ENCODE results near the gene MKRN2.
A peak's percentile ranks its signal among the peaks of the same experiment; 100 is the strongest.

The MKRN2 gene

DNA sequence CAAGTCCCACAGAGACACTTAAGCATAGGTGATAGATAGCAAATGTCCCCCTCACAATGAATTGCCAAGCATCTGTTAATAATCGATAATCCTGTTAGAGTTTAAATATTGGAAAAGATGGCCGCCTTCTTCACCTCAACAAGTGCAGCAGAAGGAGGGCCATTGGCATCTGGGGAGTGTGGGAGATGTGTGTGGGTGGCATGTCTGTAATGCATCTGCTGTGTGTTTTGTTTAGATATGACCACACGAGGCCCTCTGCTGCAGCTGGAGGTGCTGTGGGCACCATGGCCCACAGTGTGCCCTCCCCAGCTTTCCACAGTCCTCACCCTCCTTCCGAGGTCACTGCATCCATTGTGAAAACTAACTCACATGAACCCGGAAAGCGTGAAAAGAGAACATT, 12.9 kb downstream of the MKRN2 start:
- no peak overlapping the region for H3K4me2 ChIP-seq
- TF ChIP-seq Cebpa-rat (IDR thresholded peaks at IDR 0.05) = no peak
- H4K20me1 ChIP-seq = peaks cover 41% of the 10 kb centered on the region
- no peak overlapping the region for H3K9ac ChIP-seq
- peaks cover 25% of the 10 kb centered on the region for H3K9me3 ChIP-seq
- H3K36me3 ChIP-seq = peaks cover 83% of the 10 kb centered on the region
- H3K4me1 ChIP-seq = no peaks in the 10 kb centered on the region; the same call in 1 of the 2 replicates
- H3K27ac ChIP-seq = no peak overlapping the region
- H3K27me3 ChIP-seq = no peaks in the 10 kb centered on the region
- no peak overlapping the region for H3K4me3 ChIP-seq

DNA sequence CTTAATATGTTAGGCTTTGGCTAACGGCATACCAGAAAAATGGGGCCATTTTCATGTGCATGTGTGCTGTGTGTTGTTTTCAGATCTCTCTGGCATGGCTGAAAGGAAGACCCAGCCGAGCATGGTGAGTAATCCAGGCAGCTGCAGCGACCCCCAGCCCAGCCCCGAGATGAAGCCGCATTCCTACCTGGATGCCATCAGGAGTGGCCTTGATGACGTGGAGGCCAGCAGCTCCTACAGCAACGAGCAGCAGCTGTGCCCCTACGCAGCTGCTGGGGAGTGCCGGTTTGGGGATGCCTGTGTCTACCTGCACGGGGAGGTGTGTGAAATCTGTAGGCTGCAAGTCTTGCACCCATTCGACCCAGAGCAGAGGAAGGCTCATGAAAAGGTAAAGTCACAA, 15.1 kb downstream of the MKRN2 start:
- Histone ChIP-seq H3K9me3 (peaks cover 8% of the 10 kb centered on the region), H3K9ac (no peak overlapping the region)

DNA sequence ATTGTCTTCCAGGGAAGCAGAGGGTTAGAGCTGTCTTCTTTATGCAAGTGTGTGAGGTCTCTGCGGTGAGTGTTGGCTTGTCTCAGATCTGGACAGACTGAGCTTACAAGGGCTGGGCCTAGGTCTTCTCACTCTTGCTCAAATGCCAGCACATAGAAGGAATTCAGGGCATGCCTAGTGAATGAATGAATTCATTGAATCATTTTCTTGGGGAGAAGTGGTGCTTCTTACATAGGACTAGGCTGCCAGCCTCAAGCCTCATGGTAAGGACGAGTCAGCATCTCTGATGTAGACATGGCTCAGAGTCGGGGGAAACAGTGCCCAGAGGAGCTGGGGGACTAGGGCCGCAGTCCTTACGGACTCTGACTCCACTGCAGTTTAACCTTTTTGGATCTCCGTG, 17.2 kb downstream of the MKRN2 start:
- no peaks in the 10 kb centered on the region for H3K27me3 ChIP-seq
- H3K4me1 ChIP-seq = peaks cover 5% of the 10 kb centered on the region
- H3K27ac ChIP-seq = no peak overlapping the region
- peaks cover 17% of the 10 kb centered on the region for H3K9me3 ChIP-seq
- no peak overlapping the region for H3K4me2 ChIP-seq
- no peak overlapping the region for H3K9ac ChIP-seq
- peaks cover 100% of the 10 kb centered on the region for H3K36me3 ChIP-seq
- no peak for TF ChIP-seq Cebpa-rat (IDR thresholded peaks at IDR 0.05)
- peaks cover 24% of the 10 kb centered on the region for H4K20me1 ChIP-seq
- no peak overlapping the region for H3K4me3 ChIP-seq

More for the DNA sequence above, 15.1 kb downstream of the MKRN2 start:
- Histone ChIP-seq H4K20me1 (peaks cover 34% of the 10 kb centered on the region), H3K4me2 (no peak overlapping the region), H3K36me3 (peaks cover 91% of the 10 kb centered on the region), H3K4me1 (no peaks in the 10 kb centered on the region; the same call in 1 of the 2 replicates), H3K27me3 (no peaks in the 10 kb centered on the region), H3K4me3 (no peak overlapping the region), H3K27ac (no peak overlapping the region)
- TF ChIP-seq Cebpa-rat (IDR thresholded peaks at IDR 0.05) = no peak

DNA sequence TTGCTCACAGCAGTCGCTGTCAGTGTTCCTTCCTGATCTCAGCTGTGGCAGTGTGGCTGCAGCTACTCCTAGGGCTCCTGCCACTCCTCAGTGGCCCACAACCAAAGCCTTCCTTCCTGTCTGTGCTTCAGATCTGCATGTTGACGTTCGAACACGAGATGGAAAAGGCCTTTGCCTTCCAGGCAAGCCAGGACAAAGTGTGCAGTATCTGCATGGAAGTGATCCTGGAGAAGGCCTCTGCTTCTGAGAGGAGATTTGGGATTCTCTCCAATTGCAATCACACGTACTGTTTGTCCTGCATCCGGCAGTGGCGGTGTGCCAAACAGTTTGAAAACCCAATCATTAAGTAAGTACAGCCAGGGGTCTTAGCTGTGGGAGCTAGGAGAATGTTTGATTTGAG, 17.8 kb downstream of the MKRN2 start:
- H3K4me2 ChIP-seq = no peak overlapping the region
- H3K36me3 ChIP-seq = peaks cover 100% of the 10 kb centered on the region
- no peak for TF ChIP-seq Cebpa-rat (IDR thresholded peaks at IDR 0.05)
- no peak overlapping the region for H3K4me3 ChIP-seq
- no peaks in the 10 kb centered on the region for H3K27me3 ChIP-seq
- peaks cover 17% of the 10 kb centered on the region for H3K9me3 ChIP-seq
- H3K27ac ChIP-seq = no peak overlapping the region
- no peak overlapping the region for H3K9ac ChIP-seq
- peaks cover 10% of the 10 kb centered on the region for H3K4me1 ChIP-seq
- peaks cover 24% of the 10 kb centered on the region for H4K20me1 ChIP-seq

DNA sequence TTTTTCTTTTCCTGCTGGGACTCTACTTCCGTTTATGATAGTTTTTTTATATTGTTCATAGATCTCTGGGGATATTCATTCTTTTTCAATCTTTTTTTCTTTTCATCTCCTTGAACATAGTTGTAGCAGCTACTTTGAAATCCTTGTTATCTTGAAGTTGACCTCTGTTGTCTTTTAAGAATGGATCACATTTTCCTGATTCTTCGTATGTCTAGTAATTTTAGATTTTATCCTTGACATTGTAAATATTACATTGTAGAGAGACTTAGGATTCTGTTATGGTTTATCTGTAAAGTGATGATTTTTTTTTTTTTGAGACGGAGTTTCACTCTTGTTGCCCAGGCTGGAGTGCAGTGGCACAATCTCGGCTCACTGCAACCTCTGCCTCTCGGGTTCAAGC, 20.5 kb downstream of the MKRN2 start:
- Histone ChIP-seq H4K20me1 (peaks cover 41% of the 10 kb centered on the region), H3K9ac (no peak overlapping the region), H3K36me3 (peaks cover 98% of the 10 kb centered on the region), H3K9me3 (peaks cover 17% of the 10 kb centered on the region), H3K27me3 (no peaks in the 10 kb centered on the region), H3K27ac (no peak overlapping the region), H3K4me3 (no peak overlapping the region), H3K4me2 (no peak overlapping the region), H3K4me1 (peaks cover 14% of the 10 kb centered on the region)
- no peak for TF ChIP-seq Cebpa-rat (IDR thresholded peaks at IDR 0.05)

DNA sequence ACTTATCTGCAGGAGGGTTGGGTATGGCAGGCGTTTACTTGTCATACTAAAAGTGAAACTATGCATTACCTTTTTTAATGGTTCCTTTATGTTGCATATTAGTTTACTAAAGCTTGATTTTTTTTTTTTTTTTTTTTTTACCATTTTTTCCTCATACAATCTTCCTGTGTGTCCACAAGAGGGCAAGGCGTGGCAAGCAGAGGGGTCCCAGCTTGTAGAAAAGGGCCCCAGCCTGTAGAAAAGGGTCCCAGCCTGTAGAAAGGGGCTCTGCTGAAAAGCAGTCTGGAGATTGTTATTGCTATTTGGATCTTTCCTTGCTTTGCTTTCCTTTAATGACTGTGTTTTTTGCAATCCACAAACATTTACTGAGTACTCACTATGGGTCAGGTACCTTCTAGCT, 21.9 kb downstream of the MKRN2 start:
- Histone ChIP-seq H3K27me3 (no peaks in the 10 kb centered on the region), H3K9me3 (peaks cover 17% of the 10 kb centered on the region), H3K9ac (no peak overlapping the region), H4K20me1 (peaks cover 55% of the 10 kb centered on the region), H3K4me2 (peak overlapping the region; percentile 73), H3K36me3 (peaks cover 98% of the 10 kb centered on the region), H3K4me3 (no peak overlapping the region), H3K27ac (0 out of 2 replicates have a peak overlapping the region, but pooled peaks have one; percentile 74), H3K4me1 (peaks cover 14% of the 10 kb centered on the region)
- no peak for TF ChIP-seq Cebpa-rat (IDR thresholded peaks at IDR 0.05)

DNA sequence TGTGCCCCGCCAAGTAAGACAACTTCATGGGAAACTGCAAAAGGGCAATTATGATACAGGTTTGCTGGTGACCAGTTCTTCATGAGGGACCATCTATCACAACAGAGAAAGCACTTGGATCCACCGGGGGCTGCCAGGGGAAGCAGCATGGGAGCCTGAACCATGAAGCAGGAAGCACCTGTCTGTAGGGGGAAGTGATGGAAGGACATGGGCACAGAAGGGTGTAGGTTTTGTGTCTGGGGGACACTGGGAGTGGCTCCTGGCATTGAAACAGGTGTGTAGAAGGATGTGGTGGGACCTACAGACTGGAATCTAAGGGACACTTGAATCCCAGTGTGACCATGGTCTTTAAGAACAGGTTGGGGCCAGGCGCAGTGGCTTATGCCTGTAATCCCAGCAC, 22.6 kb downstream of the MKRN2 start:
- peaks cover 14% of the 10 kb centered on the region for H3K4me1 ChIP-seq
- H3K9me3 ChIP-seq = peaks cover 17% of the 10 kb centered on the region
- no peak for TF ChIP-seq Cebpa-rat (IDR thresholded peaks at IDR 0.05)
- H3K36me3 ChIP-seq = peaks cover 98% of the 10 kb centered on the region
- no peaks in the 10 kb centered on the region for H3K27me3 ChIP-seq
- peak overlapping the region; percentile 74 for H3K27ac ChIP-seq
- peak overlapping the region; percentile 73 for H3K4me2 ChIP-seq
- H3K4me3 ChIP-seq = no peak overlapping the region
- peaks cover 62% of the 10 kb centered on the region for H4K20me1 ChIP-seq
- H3K9ac ChIP-seq = no peak overlapping the region

DNA sequence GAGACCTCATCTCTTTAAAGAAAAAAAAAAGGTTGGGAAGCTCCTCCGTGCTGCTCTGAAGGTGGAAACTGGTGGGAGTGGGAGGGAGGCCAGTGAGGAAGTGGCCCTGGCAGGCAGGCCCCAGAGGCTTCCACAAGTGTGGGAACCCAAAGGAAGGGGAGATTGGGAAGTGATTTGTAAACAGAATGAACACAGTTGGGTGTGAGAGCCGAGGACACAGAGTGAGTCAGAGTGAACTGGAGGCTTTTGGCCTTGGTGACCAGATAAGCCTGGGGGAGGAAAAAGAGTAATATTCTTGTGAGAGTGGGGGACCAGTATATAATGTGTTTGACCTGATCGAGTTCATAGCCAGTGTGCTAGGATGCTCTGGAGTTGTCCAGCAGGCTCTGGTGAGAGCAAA, 23.0 kb downstream of the MKRN2 start:
- peaks cover 66% of the 10 kb centered on the region for H4K20me1 ChIP-seq
- peaks cover 98% of the 10 kb centered on the region for H3K36me3 ChIP-seq
- peaks cover 14% of the 10 kb centered on the region for H3K4me1 ChIP-seq
- no peaks in the 10 kb centered on the region for H3K27me3 ChIP-seq
- no peak overlapping the region for H3K9ac ChIP-seq
- no peak overlapping the region for H3K4me3 ChIP-seq
- peak overlapping the region; percentile 74 for H3K27ac ChIP-seq
- H3K9me3 ChIP-seq = peaks cover 17% of the 10 kb centered on the region
- H3K4me2 ChIP-seq = peak overlapping the region; percentile 73
- no peak for TF ChIP-seq Cebpa-rat (IDR thresholded peaks at IDR 0.05)

DNA sequence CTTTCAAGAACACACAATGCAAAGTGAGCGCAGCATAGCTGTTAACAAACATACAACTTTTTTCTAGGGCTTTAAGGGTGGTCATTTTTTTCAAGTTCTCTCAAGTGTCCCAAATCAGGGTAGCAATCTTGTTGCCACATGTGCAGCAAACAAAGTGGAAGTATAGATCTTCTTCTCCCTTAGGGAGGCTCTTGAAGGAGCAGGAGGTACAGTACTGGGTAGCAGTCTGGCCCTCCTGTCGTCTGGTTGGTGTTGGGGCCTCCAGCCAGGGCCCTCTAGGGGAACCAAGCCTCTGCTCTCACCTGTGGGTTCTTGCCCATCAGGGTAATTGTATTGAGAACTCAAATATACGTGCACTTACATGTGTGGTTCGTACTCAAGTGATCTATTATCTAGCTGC, 25.8 kb downstream of the MKRN2 start:
- H3K4me3 ChIP-seq = no peak overlapping the region
- H3K9me3 ChIP-seq = peaks cover 5% of the 10 kb centered on the region
- H3K27me3 ChIP-seq = no peaks in the 10 kb centered on the region
- TF ChIP-seq Cebpa-rat (IDR thresholded peaks at IDR 0.05) = no peak
- H4K20me1 ChIP-seq = peaks cover 94% of the 10 kb centered on the region
- H3K36me3 ChIP-seq = peaks cover 98% of the 10 kb centered on the region
- no peak overlapping the region for H3K4me2 ChIP-seq
- peaks cover 14% of the 10 kb centered on the region for H3K4me1 ChIP-seq
- H3K9ac ChIP-seq = no peak overlapping the region
- H3K27ac ChIP-seq = no peak overlapping the region

DNA sequence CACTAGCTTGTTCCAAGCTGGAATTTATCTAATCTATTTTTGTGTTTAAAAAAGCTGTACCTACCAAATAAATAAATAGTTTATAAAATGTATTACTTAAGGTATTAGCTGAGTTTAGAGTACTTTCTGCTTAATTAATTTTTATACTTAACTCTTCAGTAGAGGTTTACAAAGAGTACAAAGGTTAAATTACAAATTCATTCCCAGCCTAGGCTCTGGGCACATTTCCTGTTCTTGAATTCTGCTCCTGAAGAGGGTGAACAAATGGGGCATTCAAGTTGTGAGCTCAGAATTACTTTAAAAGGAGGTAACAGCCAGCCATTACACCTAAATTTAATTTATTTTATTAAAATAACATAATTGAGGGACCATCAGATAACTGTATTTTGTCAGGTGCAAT, 26.4 kb downstream of the MKRN2 start:
- no peak for TF ChIP-seq Cebpa-rat (IDR thresholded peaks at IDR 0.05)
- H3K36me3 ChIP-seq = peaks cover 98% of the 10 kb centered on the region
- H3K9me3 ChIP-seq = no peaks in the 10 kb centered on the region
- H3K4me2 ChIP-seq = no peak overlapping the region
- H3K27ac ChIP-seq = no peak overlapping the region
- no peak overlapping the region for H3K9ac ChIP-seq
- H3K27me3 ChIP-seq = no peaks in the 10 kb centered on the region
- H4K20me1 ChIP-seq = peaks cover 95% of the 10 kb centered on the region
- peaks cover 14% of the 10 kb centered on the region for H3K4me1 ChIP-seq
- no peak overlapping the region for H3K4me3 ChIP-seq

DNA sequence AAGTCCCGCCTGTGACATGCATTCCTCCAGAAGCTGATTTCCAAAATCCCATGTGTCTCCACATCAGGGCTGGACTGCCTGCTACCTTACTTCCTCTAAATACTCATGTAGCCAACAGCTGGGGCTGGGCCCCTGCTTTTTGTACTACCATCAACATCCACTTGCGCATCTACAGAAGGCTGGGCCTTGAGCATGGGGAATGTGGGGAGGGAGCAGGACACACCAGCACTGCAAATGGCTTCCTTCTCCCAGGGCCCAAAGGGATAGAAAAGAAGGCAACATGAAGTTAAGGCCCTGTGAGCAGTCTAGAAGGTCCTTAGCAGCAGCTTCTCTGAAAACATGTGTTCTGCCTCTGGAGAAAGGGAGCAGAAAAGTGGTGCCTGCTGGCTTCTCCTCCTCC, 27.2 kb downstream of the MKRN2 start:
- no peak overlapping the region for H3K4me3 ChIP-seq
- no peak overlapping the region for H3K9ac ChIP-seq
- H3K4me2 ChIP-seq = no peak overlapping the region
- H3K9me3 ChIP-seq = no peaks in the 10 kb centered on the region
- peaks cover 97% of the 10 kb centered on the region for H4K20me1 ChIP-seq
- TF ChIP-seq Cebpa-rat (IDR thresholded peaks at IDR 0.05) = no peak
- H3K27ac ChIP-seq = no peak overlapping the region
- H3K4me1 ChIP-seq = peaks cover 10% of the 10 kb centered on the region
- H3K27me3 ChIP-seq = no peaks in the 10 kb centered on the region
- H3K36me3 ChIP-seq = peaks cover 98% of the 10 kb centered on the region
